GM15510 (cell line): ENCODE measurements around the gene CAMK1.

Source experiments
- POLR2A ChIP-seq: IDR thresholded peaks from 3 replicates; pipeline ENCODE4 v1.6.1; 2011; ENCODE audit warnings: borderline replicate concordance; ENCODE audit not compliant: insufficient read length; ENCODE audit errors: extremely low read depth

Gene CAMK1

DNA sequence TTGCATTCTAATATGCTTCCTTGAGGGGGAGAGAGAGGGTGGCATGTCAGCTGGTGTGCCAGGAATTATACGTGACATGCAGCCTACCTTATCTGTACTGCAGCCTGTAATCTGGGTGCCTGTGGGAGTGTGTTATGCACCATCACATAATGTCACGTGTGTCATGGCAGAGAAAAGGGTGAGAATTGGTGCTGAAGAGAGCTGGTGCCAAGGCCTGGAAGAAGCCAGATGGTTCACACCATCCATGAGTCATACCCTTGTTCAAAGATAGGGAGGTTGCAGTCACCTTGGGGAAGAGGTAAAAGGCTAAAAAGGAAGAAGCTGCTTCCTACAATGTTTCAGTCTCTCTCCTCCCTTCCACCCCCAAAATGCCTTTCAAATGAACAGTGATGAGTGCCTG lies 32.9 kb downstream of the CAMK1 start:
- no peak for TF ChIP-seq POLR2A

DNA sequence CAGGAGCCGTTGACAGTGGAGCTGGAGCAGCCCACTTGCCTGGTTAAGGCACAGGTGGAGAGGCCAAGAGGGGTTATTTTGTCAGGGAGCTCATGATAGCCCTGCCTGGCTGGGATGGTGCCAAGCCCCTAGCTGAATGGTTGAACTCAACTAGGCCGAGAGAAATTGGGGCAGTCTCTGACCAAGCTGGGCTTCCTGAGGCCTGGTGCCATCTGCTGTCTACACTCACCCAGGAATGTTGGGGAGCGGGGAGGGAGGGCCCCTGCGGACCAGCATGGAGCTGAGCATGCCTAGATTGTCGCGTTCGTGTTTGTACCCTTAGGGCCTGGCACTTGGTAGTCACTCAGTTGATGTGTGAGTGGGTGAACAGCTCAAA lies 37.0 kb downstream of the CAMK1 start:
- no peak for TF ChIP-seq POLR2A

DNA sequence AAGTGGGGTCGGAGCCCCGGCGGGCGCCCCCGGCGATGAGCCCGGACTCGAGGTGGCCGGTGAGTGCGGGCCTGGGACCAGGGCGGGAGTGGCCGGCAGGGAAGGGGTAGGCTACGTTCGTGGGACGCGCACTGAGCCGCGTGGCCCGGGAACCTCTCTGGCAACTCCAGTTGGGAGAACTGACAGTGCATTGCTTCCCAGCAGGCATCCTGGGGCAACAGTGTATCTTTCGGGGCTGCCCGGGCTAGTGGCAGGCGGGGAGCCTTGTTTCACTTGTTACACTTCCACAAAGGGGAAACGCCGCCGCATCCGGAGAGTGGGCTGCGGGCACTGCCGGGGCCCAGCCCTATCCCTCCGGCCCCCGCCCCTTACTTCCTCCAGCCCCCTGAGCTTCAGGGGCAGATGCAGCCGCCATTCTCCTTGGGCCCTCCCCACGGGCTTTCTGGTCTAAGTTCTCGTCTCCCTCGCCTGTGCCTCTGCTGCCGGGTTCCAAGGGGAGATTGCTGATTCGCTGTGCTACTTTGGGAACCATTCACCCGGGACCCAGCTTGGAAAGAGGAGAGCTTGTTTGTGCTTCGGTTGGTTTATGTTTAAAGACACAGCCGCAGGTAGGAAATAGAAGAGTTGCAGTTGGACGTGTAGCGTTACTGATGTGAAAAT lies 37.5 kb downstream of the CAMK1 start:
- no peak for TF ChIP-seq POLR2A

DNA sequence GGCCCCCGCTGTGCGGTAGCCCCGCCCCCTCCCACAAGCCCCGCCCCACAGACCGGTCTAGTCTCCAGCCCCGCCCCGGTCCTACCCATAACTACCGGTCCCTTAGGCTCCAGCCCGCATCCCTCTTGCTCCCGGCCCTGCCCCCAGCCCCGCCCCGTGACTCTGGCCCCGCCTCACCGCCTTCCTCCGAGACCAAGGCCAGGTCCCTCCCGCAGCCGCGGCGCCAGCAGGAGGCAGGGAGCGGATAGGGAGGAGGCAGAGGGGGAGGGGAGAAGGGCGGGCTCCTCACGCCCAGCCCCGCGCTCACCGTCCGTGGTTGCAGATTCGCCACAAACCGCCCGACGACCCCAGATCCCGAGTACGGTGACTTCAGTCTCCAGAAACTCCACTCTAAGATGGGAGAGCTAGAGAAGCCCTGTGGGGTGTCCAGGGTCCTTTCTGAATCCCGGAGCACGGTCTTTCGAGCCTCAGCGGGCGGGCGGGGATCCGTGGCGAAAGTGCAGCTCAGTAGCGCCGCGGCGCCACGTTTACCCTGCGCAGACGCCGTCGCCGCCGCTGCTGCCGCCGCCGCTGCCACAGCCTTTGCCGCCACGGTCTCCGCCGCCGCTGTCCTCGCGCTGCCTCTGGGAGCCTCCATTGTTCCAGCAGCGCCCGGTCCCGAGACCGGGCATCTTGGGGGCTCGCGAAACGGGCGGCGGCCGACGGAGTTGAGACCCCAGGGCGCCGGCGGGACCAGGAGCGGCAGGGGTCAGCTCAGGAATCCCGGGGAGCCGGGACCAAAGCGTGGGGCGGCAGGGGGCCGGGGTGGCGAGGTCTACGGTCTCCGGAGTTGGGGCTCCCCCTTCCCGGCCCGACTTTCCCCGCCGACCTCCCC lies 38.3 kb downstream of the CAMK1 start, which contains the start of gene BRPF1:
Gene BRPF1, plus strand, starts transcription at position 530 of the 874 bp plus-strand sequence. CDS start 2,406 bp downstream, outside the sequence.
- peak; percentile 85 for TF ChIP-seq POLR2A

DNA sequence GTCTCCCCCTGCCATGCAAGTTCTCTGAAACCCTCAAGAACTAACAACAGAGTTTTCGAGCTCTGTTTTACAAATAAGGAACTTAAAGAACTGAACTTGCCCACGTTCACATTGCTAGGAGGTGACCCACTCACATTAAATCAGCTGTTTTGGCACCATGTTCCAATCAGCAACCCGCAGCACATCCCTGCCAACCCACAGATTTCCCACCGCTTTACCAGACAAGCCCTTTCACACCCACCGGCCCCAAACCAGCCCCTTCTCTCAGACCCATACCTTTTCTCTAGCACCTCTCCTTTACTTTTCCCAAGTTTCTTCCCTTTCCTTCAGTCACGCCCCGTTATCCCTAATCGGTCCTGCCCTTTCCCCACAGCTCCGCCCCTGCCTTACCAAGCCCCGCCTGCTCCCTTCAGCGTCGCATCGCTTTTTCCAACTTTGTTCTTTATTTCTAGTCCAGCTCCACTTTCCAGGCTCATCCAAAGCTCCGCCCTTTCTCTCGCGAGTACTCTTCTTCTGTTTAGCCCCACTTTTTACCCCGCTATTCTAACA lies 39.0 kb downstream of the CAMK1 start:
- no peak for TF ChIP-seq POLR2A

DNA sequence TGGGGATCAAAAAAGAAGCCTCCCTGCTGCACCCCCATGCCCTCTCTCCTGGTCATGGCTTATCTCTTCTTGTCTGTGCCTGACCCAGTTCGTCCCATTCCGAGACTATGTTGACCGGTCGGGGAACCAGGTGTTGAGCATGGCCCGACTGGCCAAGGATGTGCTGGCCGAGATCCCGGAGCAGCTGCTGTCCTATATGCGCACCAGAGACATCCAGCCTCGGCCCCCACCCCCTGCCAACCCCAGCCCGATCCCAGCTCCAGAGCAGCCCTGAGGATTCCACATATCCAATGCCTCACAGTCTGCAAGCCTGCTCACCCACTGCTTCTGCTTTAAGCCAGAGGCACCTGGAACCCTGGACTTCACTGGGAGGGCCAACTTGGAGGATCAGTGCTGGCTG lies 40.3 kb downstream of the CAMK1 start:
- no peak for TF ChIP-seq POLR2A

DNA sequence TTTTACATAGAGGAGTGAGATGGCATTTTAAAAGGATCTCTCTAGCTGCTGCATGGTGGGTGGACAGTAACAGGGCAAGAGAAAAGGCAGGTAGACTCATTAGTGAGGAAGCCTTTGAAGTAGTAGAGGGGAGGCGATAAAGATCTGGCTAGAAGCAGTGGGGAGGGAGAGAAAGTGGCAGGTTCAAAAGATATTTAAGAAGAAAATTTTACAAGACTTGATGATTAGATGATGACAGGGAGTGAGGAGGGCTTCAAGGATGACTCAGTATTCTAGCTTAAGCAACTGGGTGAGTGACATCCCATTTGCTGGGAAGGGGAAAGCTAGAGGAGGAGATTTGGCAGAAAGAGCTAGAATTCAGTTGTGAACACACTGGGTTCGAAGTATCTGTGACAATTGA lies 42.0 kb downstream of the CAMK1 start:
- no peak for TF ChIP-seq POLR2A

DNA sequence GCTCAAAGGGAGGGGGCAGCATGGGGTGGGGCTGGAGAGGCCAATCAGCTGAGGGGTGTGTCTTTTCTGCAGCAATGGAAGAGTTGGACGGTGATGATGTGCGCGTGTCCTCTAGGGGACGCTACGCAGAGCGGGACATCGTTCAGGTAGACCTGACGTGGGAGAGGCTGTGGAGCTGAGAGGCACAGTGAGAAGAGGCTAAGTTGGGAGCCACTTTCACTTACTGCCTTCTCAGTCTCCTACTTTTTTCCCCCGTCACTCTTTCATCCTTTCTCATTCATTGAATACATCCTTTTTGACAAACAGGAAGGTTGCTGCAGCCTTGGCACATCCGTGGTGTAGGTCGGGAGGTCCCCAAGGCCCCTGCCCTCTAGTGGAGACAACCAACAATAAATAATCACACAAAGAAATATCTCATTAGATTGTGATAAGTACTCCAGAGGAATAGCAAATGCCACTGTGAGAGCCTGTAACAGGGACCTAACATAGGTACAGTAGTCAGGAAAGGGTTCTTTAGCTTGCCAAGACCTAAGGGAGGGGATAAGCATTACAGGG lies 42.6 kb downstream of the CAMK1 start:
- TF ChIP-seq POLR2A: no peak

DNA sequence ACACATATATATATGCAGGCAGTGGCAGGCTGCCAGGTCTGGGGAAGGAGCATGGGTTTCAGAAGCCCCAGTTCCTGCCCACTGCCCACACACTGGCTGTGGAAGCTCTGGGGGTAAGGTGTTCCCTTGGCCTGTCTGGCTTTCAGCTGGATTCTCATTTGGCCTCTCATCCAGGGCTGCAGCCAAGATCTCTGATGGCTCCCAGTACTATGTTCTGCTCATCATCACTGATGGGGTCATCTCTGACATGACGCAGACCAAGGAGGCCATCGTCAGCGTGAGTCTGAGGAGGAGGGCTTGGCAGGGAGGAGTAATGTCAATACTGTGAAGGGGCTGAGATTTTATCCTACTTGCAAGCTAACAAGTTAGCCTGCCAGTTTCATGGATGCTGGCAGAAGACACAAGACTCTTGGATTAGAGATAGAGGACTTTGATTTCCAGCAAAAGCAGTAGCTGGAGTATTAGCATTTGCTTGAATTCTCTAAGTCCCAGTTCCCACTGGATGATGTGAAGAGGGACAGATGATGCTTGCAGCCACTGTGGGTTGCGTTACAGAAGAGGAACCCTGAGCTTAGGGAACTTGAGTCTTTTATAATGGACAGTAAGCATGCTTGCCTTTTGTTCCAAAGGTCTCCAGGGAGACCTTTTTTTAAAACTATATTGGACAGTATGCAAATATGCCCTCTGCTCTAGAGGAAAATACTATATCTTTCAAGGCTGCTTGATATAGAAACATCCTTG lies 43.8 kb downstream of the CAMK1 start:
- no peak for TF ChIP-seq POLR2A

DNA sequence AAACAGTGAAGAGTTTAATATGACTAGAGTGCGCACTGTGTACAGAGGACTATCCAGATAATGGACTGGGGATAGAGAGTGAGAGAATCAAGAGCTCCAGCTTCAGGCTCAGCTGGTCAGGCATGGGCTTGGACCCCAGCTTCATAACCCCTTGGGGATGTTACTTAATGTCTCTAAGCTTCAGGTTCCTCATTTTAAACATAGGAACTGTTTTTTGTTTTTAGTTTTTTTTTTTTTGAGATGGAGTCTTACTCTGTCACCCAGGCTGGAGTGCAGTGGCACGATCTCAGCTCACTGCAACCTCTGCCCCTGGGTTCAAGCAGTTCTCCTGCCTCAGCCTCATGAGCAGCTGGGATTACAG lies 48.1 kb downstream of the CAMK1 start:
- no peak for TF ChIP-seq POLR2A

DNA sequence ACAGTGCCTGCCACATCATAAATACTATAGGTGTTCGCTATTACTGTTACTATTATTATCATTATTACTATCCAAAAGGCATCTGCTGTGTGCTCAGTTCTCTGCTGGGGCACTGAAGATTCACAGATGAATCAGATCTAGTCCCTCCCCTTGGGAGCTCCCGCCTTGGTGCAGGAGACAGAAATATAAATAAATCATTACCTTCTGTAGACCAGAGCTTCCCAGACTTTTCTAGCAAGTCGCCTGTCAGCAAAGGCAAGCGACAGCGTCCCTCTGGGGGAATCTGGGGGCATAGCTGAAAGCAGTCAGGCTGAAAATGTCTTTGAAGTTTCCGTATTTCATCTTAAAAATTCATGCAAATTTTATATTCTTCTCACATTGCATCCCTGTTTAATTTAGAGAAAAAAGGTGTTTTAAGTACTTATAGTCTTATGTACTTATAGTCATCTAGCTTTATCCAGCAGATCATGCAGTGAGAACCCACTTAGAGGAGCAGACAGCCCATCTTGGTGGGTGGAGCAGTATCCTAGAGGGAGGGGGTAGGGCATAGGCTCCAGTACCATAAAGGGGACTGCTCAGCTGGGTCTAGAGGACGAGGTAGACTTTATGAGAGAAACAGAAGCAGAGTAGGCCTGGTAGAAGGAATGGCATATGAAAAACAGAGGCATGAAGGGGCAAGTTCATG lies 48.6 kb downstream of the CAMK1 start:
- no peak for TF ChIP-seq POLR2A

DNA sequence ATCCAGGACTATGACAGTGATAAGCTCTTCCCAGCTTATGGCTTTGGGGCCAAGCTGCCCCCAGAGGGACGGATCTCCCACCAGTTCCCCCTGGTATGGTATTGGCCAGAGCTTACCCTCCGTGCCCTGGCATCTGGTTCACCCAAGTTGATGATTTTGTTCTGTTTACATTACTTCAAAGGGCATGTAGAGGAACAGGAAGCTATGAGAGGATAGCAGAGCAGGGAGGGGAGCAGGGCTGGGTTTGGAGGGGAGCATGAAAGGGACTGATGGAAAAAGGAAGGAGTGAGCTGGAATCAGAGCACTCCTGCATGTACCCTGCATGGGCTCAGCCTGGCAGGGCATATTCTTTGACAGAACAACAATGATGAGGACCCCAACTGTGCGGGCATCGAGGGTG lies 51.6 kb downstream of the CAMK1 start:
- no peak for TF ChIP-seq POLR2A

DNA sequence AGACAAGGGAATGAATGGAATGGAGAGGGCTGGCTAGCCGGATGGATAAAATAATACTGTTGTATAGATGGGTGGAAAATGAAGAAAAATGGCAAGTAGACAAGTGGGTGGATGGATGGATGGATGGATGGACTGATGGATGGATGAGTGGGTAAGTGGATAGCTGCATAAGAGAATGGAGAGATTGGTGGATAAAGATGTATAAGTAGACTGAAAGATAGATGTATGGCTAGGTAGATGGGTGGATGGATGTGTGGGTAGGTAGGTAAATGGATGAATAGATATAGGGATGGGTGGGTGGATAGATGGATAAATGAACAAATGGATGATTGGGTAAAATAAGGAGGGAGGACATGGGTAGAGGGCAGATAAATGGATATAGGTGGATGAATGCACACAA lies 52.2 kb downstream of the CAMK1 start:
- TF ChIP-seq POLR2A: no peak
